HG03064 (cell line): ENCODE results near the gene CDC25C.
"Not testable (repeated sequence)": the region's sequence is repeated elsewhere in the genome, so short reads cannot be mapped to it uniquely, and the experiment has no call there.

ENCODE experiments used
- ATAC-seq: cut with Tn5 transposase; IDR thresholded peaks from one replicate; pipeline ENCODE4 v1.9.1; 2021; ENCODE audit warnings: low read depth; ENCODE audit not compliant: unreplicated experiment

Gene CDC25C

GRCh38 chr5:138349852-138350562 lies 18.4 kb upstream of the CDC25C start:
- no peak for ATAC-seq

DNA sequence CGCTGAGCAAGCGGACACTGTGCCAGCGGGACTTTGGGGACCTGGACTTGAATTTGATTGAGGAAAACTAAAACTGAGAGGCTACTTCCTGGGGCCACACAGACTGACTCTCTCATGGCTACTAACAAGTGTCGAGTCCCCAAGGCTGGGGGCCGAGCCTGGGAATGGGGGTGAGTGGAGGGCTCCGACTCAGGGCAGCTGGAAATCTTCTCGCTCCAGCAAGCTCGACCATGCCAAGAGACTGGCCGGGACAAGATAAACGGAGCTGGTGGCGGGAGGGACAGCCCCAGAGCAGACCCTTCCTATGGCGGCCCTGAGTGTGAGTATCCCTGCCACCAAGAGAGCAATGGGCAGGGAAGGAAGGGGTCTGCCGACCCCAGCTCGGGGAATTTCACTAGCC lies 15.3 kb upstream of the CDC25C start:
- ATAC-seq, result no peak

DNA sequence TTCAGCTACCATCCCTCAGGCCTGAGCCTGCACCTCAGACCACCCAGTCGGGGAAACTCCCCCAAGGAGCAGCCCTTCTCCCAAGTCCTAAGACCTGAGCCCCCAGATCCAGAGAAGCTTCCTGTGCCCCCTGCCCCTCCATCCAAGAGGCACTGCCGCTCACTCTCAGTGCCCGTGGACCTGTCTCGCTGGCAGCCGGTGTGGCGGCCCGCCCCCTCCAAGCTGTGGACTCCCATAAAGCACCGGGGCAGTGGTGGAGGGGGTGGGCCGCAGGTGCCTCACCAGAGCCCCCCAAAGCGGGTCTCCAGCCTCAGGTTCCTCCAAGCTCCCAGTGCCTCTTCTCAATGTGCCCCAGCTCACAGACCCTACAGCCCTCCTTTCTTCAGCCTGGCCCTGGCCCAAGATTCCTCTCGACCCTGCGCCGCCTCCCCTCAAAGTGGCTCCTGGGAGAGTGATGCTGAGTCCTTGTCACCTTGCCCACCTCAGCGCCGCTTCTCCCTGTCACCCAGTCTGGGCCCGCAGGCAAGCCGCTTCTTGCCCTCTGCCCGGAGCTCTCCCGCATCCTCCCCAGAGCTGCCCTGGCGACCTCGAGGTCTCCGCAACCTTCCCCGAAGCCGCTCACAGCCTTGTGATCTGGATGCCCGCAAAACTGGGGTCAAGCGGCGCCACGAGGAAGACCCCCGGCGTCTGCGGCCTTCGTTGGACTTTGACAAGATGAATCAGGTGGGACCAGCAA lies 13.5 kb upstream of the CDC25C start:
- no peak for ATAC-seq

DNA sequence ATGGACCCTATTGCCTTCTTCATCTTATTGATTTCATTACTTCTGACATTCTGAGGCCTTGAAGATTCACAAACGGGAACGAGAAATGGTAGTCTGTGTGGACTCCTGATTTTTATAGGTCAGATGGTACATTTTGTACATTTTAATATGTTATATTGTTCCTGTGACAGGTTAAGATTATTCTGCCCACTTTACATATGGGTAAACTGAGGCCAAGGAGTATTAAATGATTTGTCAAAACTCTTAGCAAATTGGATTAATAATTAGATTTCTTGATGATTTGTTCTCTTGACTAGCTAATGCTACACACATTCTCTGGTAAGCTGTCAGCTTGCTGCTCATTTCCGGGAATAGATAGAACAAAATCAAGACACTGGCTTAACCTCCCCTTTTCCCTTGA lies 8.4 kb upstream of the CDC25C start:
- no peak for ATAC-seq

DNA sequence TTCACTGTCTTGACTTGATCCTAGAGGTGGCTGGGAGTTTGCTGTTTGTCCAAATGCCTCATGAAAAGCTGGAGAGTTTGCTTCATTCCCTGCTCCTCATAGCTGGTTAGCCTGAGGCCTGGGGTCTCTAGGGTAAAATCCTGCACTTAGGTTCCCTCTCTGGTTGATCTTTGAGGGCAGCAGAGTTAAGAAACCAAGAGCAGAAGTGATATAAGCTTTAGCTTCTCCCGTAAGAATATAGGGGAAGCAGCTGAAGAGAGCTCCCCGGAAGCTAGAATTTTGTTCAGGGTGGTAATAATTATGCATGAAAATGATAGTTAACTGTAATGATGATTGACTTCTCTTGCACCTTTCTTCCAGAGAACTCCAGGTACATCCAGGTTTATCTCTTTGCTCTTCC lies 7.9 kb upstream of the CDC25C start:
- ATAC-seq, result no peak

GRCh38 chr5:138339091-138339456 lies 7.5 kb upstream of the CDC25C start:
- ATAC-seq, result no peak

DNA sequence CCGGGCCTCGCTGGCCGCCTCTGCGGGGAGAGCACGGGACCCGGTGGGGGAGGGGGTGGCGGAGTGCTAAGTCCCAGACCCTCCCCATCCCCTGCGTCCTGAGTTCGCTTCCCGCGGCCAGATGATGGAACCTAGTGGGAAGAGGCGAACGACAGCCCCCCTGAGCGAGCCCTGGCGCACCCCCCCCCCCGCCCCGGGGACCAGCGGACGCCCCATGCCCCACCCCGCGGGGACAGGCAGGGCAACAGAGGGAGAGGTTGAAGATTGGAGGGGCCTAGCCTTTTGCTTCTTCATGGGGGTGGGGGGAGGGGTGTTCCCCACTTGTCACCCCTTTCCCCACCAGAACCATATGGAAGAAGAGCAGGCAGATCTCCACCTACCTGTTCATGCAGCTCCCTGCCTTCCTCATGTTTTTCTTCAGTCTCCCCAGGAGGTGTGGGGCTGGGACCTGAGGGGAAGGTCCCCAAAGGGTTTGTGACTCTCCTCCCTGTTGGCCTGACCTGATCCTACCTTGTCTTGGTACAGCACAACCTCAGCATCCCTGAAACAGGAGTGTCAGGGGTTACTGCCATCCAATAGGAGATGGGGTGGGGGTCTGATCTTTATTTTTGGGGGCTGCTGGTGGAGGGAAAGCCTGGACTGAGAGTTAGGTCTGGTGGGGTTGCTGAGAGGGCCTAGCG lies 6.9 kb upstream of the CDC25C start:
- no peak for ATAC-seq

GRCh38 chr5:138337685-138338410 lies 6.2 kb upstream of the CDC25C start, which contains the start of gene FAM53C:
FAM53C (plus strand) TSS chr5:138338266; CDS start chr5:138341336, 3,070 bp downstream.
- ATAC-seq, result peak; percentile 84

DNA sequence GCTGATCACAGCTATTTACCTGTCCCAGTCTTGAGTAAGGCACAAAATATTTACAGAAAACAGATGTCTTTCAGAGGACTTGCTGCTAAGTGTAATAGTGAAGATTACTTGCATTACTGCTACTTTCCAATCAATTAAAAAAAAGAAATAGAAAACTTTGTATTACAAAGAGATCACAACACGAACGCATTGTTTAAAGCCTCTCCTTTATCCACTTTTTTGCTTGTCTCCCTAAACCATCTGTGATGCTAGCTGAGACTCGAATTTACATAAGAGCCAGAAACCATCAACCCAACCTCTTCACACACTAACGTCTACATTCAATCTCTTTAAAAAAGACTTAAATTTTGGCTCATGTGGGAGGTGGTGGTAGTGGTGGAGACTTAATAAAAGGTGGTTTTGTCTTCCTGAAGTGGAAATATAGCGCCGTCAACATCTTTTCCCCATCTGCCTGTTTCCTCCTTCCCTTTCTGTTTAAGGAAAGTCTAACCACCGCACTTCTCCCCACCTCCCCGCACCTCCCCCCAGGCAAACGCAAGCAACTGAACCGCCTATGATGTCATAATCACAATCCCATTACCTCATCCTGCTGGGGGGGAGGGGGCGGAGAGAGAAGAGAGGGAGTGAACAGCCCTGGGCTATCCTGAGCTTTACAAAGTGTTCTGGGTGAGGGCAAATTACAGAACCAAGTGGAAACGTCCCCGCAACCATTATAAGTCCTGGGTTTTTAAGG lies 5.5 kb upstream of the CDC25C start:
- peak; percentile 2 for ATAC-seq

GRCh38 chr5:138334867-138335447 lies 3.4 kb upstream of the CDC25C start:
- ATAC-seq, result no peak

GRCh38 chr5:138330813-138331448 lies 673 bp downstream of the CDC25C start:
- ATAC-seq, result no peak

- not testable (repeated sequence) for ATAC-seq
Observed at GRCh38 chr5:138318211-138318610, 13.4 kb downstream of the CDC25C start.

DNA sequence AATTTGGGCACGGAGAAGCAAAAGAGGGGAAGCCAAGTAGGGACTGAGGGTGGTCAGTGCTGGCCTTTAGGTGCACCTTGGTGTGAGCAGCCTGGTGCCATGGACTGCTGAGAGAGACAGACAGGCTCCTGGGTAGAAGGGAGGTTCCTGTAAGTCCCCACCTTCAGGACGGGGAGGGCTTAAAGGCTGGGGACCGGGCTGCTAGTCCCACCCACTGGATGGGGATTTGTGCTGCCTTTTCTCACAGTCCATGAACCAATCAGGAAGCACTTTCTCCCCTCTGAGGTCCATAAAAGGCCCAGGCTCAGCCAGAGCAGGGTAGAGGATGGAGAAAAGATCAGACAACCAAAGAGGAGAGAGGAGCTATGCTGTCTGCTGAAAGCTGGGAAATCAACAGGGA lies 15.2 kb downstream of the CDC25C start:
- no peak for ATAC-seq

- no peak for ATAC-seq
Observed at GRCh38 chr5:138315751-138316278, 15.8 kb downstream of the CDC25C start.

GRCh38 chr5:138305797-138306196 lies 25.8 kb downstream of the CDC25C start:
- ATAC-seq, result no peak

GRCh38 chr5:138303372-138303771 lies 28.2 kb downstream of the CDC25C start:
- no peak for ATAC-seq

DNA sequence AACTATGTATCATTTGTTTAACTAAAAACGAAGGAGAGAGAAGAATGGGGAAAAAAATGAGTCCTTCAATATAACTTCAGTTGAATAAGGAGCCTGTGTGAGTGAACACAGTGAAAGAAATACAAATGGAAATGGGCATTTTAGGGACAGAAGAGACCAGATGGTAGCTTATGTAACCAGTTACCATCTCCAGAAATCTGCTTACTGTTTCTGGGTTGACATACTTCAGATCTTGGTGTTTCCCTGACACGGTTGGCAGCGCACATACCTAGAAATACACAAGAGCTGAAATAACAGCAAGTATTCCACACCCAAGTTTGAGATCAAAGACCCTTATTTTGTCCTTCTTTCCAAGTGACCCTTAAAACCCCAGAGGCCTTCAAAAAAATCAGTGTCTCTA lies 42.3 kb downstream of the CDC25C start:
- no peak for ATAC-seq

GRCh38 chr5:138287246-138287645 lies 44.4 kb downstream of the CDC25C start:
- no peak for ATAC-seq
